HPDE6-E6E7 (cell line): Measurements from ENCODE around the gene CDYL2.
"Not testable (repeated sequence)": the region's sequence is repeated elsewhere in the genome, so short reads cannot be mapped to it uniquely, and the experiment has no call there.

Source experiments
- DNase-seq: peaks from one replicate; pipeline ENCODE4 v3.0.0; 2011; ENCODE audit warnings: missing footprints; ENCODE audit errors: extremely low spot score

The CDYL2 gene

GRCh38 chr16:80804526-80805383, at the start of gene CDYL2:
Gene CDYL2 (minus strand): TSS chr16:80804598. CDS start chr16:80804173, 425 bp downstream.
- DNase-seq = peak; percentile 21

- DNase-seq = peak; percentile 10
These were observed 48.0 kb upstream of the CDYL2 start for GRCh38 chr16:80852261-80852872.

DNA sequence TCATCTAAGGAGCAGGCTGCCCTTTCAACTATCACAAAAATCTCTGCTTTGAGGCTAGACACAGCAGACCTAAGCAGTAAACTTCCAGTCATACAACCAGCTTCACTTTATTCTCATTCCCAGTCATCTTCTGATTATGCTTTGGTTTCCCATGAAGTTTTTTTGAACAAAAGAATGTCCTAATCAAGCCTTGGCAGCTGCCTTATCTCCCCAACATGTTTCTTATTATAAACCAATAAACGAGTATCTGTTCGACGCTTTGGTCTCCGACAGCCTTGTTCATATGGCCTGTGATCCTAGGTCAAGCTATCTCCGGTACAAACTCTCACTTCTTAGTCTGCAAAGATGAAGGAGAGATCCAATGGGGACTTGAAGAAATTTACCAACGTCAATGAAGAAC, 47.4 kb upstream of the CDYL2 start:
- DNase-seq = no peak

DNA sequence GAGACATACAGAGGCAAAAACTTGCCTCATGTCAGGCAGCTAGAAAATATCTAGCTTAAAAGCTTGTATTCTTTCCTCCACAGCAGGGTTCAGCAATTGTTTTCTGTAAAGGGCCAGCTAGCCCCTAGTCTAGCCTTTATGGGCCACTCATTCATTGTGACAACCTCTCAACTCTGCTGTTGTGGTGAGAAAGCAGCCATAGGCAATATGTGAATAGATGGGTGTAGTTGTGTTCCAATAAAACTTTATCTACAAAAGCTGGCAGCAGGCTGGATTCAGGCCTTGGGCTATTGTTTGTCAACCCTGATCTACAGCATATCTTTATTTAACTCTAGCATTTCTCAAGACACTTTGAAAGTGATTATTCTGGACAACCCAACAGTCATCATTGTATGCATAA, 46.4 kb upstream of the CDYL2 start:
- DNase-seq = no peak

GRCh38 chr16:80848862-80849261, 44.5 kb upstream of the CDYL2 start:
- no peak for DNase-seq

DNA sequence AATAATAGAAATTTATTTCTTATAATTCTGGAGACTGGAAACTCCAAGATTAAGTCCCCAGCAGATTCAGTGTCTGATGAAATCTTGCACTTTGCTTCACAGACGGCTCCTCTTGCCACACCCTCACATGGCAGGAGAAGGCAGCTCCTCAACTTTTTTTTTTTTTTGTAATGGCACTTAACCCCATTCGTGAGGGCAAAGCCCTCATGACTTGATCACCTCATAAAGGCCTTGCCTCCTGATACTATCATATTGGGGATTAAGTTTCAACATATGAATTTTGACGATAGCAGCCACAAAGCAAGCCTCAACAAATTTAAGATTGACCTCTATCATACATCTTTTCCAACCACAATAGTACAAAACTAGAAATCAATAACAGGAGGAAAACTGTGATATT, 42.3 kb upstream of the CDYL2 start:
- no peak for DNase-seq

DNA sequence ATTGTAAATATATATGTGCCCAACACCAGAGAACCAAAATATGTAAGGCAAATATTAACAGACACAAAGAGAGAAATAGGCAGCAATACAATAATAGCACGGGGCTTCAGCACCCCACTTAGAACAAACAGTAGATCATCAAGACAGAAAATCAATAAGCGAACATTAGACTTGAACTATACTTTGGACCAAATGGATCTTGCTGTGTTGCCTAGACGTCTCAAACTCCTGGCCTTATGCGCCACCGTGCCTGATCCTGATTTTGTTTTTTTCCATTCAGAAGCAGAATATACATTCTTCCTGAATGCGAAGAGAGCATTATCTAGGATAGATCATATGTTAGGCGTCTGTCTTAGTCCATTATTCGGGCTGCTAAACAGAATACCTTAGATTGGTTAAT, 41.9 kb upstream of the CDYL2 start:
- no peak for DNase-seq

GRCh38 chr16:80844395-80844794, 40.0 kb upstream of the CDYL2 start:
- no peak for DNase-seq

- DNase-seq = no peak
These were observed 36.8 kb upstream of the CDYL2 start for GRCh38 chr16:80841231-80841630.

DNA sequence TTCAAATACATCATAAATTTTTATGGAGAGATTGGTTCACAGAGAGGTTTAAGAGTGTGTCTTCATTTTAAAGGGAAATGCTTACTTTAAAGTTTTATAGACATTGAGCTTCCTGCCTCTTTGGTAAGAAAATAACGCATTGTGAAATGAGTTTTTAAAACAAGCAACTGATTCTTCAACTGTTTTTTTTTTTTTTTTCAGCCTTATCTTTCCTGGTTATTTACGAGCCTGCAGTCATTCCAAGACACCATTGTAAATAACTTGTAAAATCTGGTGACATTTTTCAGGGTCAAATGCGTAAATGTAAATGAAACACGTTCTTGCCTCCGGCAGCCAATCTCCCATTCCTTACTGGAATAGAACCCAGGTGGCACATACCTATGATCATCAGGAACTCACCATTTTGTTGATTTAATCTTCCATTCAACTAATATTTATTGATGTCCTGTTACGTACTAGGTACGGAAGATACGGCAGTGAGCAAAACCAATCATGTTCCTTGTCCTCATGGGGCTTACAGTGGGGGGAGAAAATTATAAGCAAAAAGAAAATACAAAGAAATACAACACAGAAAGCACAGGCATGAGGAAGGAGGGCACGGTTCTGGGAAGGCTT, 33.2 kb upstream of the CDYL2 start:
- no peak for DNase-seq

- DNase-seq = no peak
These were observed 32.4 kb upstream of the CDYL2 start for GRCh38 chr16:80836846-80837245.

GRCh38 chr16:80836202-80836601, 31.8 kb upstream of the CDYL2 start:
- DNase-seq = no peak

- no peak for DNase-seq
These were observed 26.6 kb upstream of the CDYL2 start for GRCh38 chr16:80831039-80831438.

DNA sequence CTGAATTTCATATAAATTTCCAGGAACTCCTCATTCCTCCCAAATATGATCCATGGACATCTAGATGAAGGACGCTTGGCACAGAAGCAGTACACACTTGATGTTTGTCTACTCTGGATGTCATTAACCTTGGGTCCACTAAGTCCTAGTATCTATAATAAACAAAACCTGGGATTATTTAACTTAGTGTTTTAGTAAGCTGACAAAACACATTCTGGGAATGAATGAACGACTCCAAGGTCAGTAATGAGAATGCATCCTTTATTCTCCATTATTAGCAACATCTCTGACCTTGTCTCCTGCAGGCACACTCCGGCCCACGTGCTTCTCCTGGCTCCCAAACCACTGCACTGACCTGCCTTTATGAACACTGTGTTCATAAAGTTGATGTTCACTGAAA, 24.1 kb upstream of the CDYL2 start:
- DNase-seq = no peak

GRCh38 chr16:80827007-80827406, 22.6 kb upstream of the CDYL2 start:
- DNase-seq = no peak

DNA sequence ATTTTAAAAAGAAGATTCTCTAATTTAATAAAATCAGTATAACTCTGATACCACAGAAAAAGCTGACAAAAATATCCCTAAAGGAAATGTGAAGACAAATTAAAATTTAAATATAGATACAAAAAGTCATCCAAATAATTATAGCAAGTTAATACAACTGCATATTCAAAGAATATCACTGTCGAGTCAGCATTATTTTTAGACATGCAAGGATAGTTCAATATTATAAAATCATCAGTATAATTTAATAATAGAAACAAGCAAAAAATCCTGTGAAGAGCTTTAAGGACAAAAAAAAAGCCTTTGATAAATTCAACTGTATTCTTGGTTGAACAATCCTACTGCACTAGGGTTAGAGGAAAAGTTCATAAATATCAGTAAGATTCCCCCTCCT, 21.0 kb upstream of the CDYL2 start:
- DNase-seq = no peak

- no peak for DNase-seq
These were observed 20.4 kb upstream of the CDYL2 start for GRCh38 chr16:80824623-80825364.

DNA sequence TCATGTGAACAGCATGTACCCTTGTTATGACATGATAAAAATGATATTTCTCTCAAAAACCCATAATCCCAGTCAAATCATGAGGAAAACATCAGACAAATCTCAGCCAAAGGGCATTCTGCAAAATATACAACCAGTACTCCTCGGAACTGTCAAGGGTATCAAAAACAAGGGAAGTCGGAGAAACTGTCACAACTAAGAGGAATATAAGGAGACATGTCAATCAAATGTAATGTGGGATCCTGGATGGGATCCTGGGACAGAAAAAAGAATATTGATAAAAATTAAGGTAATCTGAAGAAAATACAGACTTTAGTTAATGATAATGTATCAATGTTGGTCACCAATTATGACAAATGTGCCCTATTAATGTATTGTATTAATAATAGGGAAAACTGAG, 15.6 kb upstream of the CDYL2 start:
- no peak for DNase-seq

GRCh38 chr16:80816356-80816755, 12.0 kb upstream of the CDYL2 start:
- DNase-seq = no peak

GRCh38 chr16:80815278-80815677, 10.9 kb upstream of the CDYL2 start:
- DNase-seq = not testable (repeated sequence)

GRCh38 chr16:80812593-80812992, 8.2 kb upstream of the CDYL2 start:
- DNase-seq = no peak

DNA sequence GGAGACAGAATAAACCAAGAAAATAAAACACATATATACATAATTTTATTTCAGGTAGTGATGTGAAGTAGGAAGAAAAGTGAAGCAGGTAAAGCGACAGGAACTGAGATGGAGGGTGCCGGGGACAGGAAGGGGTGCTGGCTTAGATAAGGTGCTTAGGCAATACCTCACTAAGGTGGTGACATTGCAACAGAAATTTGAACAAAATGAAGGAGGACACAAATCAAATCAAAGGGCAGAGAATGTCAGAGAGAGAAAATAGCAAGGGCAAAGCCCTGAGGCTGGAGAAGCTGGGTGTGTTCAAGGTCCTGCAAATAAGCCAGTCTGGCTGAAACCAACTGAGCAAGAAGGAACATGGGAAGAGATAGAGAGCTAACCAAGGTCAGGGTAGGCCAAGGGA, 5.0 kb upstream of the CDYL2 start:
- DNase-seq = no peak
